Choroid plexus epithelial cell (primary cell): ENCODE data around the gene MUC6.

ENCODE experiments used
- DNase-seq: peaks from one replicate; pipeline ENCODE4 v3.0.0-alpha.2; 2010; ENCODE audit warnings: low read depth
- H3K4me3 ChIP-seq: 2 replicates; pipeline ENCODE4 v1.5.1; 2011; ENCODE audit warnings: low read depth, mild to moderate bottlenecking, control low read depth, low read length, moderate library complexity
- CTCF ChIP-seq: conservative IDR thresholded peaks from 2 replicates; pipeline ENCODE4 v1.5.1; 2011; ENCODE audit warnings: low read depth, mild to moderate bottlenecking, control low read depth, inconsistent platforms, low read length, moderate library complexity

Gene MUC6

DNA sequence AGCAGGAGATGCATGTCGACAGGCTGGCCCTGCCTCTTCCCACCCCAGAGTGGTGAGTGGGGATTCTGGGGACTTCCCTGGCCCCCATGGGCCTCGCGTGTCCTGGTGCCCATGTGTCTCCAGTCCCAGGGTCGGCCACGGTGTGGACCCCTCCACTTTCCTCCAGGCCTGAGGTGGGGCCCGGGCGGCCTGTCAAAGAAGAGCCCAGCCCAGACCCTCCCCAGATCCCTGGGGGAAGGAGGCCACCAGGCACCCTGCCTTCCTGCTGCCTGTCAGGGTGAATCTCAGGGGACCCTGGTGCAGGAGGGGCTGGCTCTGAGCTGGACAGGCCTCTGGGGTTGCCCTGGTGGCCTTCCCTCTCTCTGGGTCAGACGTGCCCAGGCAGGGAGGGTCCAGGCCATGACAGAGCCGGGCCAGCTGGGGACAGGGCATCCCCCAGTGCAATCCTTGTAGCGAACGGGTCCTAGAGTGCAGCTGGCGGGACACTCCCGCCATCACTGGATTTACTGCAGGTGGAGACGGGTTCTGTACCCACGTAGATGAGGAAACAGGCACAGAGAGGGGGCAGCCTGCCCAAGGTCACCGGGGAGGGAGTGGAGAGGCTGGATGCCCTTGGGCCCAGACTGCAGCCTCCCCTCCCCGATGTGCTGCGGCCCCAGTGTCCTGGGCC is 13.5 kb upstream of the MUC6 start:
- DNase-seq: no peak
- H3K4me3 ChIP-seq: no peak overlapping the region
- TF ChIP-seq CTCF: no peak

DNA sequence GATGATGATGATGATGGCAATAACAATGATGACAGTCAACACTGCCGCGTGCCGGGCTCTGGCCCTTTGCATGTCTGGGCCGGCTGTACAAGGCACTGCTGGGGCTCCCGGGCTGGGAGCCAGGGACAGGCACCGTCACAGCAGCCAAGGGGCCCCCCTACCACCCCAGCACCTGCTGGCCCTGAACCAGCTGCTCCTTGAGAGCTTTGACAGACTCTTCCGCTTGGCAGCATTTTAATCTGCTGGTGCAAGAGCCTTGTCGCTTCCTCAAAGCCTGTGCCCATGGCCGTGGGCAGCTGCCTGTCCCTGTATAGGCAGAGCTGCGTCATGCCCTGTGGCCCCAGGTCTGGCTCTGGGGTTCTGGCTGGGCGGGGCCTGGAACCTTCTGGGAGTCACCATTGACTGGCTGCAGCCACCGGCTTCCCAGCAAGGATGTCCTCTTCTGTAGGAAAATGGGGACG is 12.9 kb upstream of the MUC6 start:
- H3K4me3 ChIP-seq: no peak overlapping the region
- DNase-seq: no peak
- TF ChIP-seq CTCF: no peak

GRCh38 chr11:1049071-1049405 is 12.5 kb upstream of the MUC6 start:
- no peak for DNase-seq
- TF ChIP-seq CTCF: no peak

DNA sequence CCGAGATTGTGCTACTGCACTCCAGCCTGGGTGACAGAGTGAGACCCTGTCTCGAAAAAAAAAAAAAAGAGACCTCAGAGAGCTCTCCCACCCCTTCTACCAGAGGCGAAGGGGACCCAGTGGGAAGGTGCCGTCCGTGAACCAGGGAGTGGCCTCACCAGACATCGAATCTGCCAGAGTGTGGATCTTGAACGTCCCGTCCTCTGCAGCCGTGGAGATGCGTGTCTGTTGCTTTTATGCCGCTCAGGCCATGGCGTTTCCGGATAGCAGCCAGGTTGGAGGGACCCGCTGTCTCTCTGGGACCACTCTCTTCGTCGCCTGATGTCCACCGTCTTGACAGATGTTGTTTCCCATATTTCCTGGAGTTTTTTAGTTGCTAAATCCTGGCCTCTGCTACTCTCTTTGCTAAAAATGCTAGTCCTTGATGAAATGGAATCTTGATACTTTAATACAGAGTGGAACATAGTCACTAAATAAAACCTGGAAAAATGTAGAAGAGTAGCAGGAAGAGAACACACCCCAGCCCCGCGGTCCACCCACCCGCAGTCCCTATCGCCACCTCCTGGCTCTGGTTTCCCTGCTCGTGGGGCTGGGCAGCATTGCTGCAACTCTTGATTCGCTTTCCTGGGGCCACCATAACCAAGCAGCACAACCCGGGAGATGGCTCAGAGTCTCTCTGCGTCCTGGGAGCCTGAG is 12.0 kb upstream of the MUC6 start:
- peak; percentile 7 for DNase-seq
- TF ChIP-seq CTCF: no peak
- H3K4me3 ChIP-seq: no peak overlapping the region

More at GRCh38 chr11:1049071-1049405, 12.5 kb upstream of the MUC6 start:
- H3K4me3 ChIP-seq: no peak overlapping the region

DNA sequence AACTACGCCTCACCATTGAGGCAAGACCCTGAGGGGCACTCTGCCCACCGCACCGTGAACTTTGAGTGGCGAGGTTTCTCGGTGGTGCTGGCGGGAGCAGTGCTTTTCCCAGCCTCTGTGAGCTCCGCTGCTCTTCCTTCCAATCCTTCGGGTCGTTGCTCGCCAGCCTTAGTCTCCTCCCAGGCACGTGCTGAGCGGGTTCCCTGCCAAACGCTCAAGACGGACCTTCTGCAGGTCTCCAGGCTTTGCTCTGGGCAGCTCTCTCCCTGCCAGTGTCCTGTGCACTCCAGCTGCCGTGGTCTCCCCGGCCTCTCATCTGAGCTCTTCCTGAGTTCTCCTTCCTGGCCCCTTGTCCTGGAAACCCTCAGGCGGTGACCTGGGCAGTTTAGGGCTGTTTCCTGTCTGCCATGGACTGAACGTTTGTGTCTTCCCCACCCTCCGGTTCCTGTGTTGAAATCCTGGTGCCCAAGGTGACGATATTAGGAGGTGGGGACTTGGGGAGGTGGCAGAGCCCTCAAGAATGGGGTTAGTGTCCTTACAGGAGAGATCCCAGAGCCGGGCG is 11.2 kb upstream of the MUC6 start:
- DNase-seq: no peak
- no peak for TF ChIP-seq CTCF
- no peak overlapping the region for H3K4me3 ChIP-seq

GRCh38 chr11:1044160-1044559 is 7.6 kb upstream of the MUC6 start:
- no peak for DNase-seq
- H3K4me3 ChIP-seq: no peak overlapping the region
- TF ChIP-seq CTCF: no peak
